Caco-2 (cell line): Measurements from ENCODE around the gene PLA2G2D. TPM values are rescaled to one million over a fixed set of nuclear protein-coding genes. Genes with fewer than 3 reads are reported as not detected.

Experiments used
- BruUV-seq: library from RNA; stranded (reverse); fragments of 400-500 nt; replicated peaks from 2 replicates; lab custom pipeline; 2021; lab: Mats Ljungman, UMichigan
- CTCF ChIA-PET: fragments of 300-600 bp; sonication (Branson Sonifier 250); formaldehyde crosslinking; loops from one replicate; lab custom pipeline; 2022; ENCODE audit warnings: antibody characterized with exemption; lab: Charles Lee
- POLR2A ChIA-PET: fragments of 300-600 bp; sonication (Branson Sonifier 250); formaldehyde crosslinking; loops from one replicate; lab custom pipeline; 2022; ENCODE audit warnings: antibody characterized with exemption; lab: Charles Lee
- DNase-seq, 2 experiments: peaks; one replicate each; pipeline versions ENCODE4 v3.0.0 to v3.0.0-alpha.2; 2020 to 2022
- H3K27me3 ChIP-seq: replicated peaks from 2 replicates; pipeline ENCODE4 v1.6.0; 2011; ENCODE audit warnings: low read length; ENCODE audit not compliant: control insufficient read depth, insufficient read depth
- H3K36me3 ChIP-seq: 2 replicates; pipeline ENCODE4 v1.5.1; 2011; ENCODE audit warnings: low read length; ENCODE audit not compliant: control insufficient read depth, insufficient read depth
- H3K4me1 ChIP-seq: fragments of 250-450 bp; sonication (Bioruptor Pico); 2 replicates; pipeline ENCODE4 v1.5.1; 2020; ENCODE audit warnings: mild to moderate bottlenecking
- H3K4me3 ChIP-seq: 2 replicates; pipeline ENCODE4 v1.5.1; 2011; ENCODE audit warnings: low read depth, mild to moderate bottlenecking, control low read depth, low read length
- H3K9me3 ChIP-seq: fragments of 250-450 bp; sonication (Bioruptor Pico); 2 replicates; pipeline ENCODE4 v1.5.1; 2020; ENCODE audit warnings: mild to moderate bottlenecking, moderate library complexity
- H3K27ac Mint-ChIP-seq: one replicate; pipeline ENCODE4 v1.8.0; 2022; ENCODE audit warnings: mixed read lengths; ENCODE audit not compliant: unreplicated experiment
- H3K27me3 Mint-ChIP-seq: one replicate; pipeline ENCODE4 v1.8.0; 2022; ENCODE audit warnings: mixed read lengths; ENCODE audit not compliant: insufficient read depth, unreplicated experiment
- H3K36me3 Mint-ChIP-seq: one replicate; pipeline ENCODE4 v1.8.0; 2022; ENCODE audit warnings: mild to moderate bottlenecking, mixed read lengths; ENCODE audit not compliant: insufficient read depth, unreplicated experiment
- H3K4me1 Mint-ChIP-seq: one replicate; pipeline ENCODE4 v1.8.0; 2022; ENCODE audit warnings: low read depth, mixed read lengths; ENCODE audit not compliant: unreplicated experiment
- H3K4me3 Mint-ChIP-seq: one replicate; pipeline ENCODE4 v1.8.0; 2022; ENCODE audit warnings: mild to moderate bottlenecking, moderate library complexity, mixed read lengths; ENCODE audit not compliant: unreplicated experiment
- H3K9me3 Mint-ChIP-seq: one replicate; pipeline ENCODE4 v1.8.0; 2022; ENCODE audit warnings: mixed read lengths; ENCODE audit not compliant: unreplicated experiment
- CTCF ChIP-seq, 2 experiments: fragments of 200-600 bp in 1 of 2; IDR thresholded peaks; 1 replicate in 1 of 2; 2 replicates in 1 of 2; pipeline versions ENCODE4 v1.5.1 to v1.8.0; 2011 to 2022; ENCODE audit warnings: antibody characterized with exemption in 1 of 2, control low read depth in 1 of 2, inconsistent platforms in 1 of 2, low read depth in 1 of 2, low read length in 1 of 2, mild to moderate bottlenecking in 1 of 2, moderate library complexity in 1 of 2; ENCODE audit not compliant: insufficient read depth in 1 of 2, severe bottlenecking in 1 of 2, unreplicated experiment in 1 of 2
- intact Hi-C: fragments of 100-400 bp; cut with micrococcal nuclease; formaldehyde crosslinking; loops from one replicate; pipeline ENCODE4 v1.10.0; 2022; ENCODE audit not compliant: unreplicated experiment
- total RNA-seq: library from RNA; stranded (reverse); gene quantifications from 2 replicates; pipeline ENCODE4 v1.2.3, GENCODE V29; 2022

Gene PLA2G2D
- total RNA-seq, 1 experiment from 2014 or later = not detected

DNA sequence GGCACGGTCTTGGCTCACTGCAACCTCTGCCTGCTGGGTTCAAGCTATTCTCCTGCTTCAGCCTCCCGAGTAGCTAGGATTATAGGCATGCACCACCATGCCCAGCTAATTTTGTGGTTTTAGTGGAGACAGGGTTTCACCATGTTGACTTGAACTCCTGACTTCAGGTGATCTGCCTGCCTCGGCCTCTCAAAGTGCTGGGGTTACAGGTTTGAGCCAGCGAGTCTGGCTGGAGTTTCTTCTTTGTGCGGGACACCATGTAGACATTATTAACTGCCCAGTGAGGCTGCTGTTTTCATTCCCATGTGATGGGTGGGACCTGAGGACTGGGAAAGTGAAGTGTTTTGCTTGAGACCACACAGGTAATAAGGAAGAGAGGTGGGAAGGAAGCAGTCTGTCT is 26.0 kb downstream of the PLA2G2D start:
- H3K9me3 Mint-ChIP-seq = no peaks in the 10 kb centered on the region

GRCh38 chr1:20090641-20091040 is 28.7 kb downstream of the PLA2G2D start:
- Histone ChIP-seq H3K4me3 (no peak overlapping the region), H3K27me3 (no peaks in the 10 kb centered on the region), H3K4me1 (no peaks in the 10 kb centered on the region), H3K9me3 (no peaks in the 10 kb centered on the region), H3K36me3 (no peaks in the 10 kb centered on the region)
- ChIA-PET CTCF (no interaction called here), POLR2A (no interaction called here)
- no TSS peak for BruUV-seq
- TF ChIP-seq CTCF (IDR thresholded peaks at IDR 0.05; ENCODE audit: insufficient read depth in 1 of 2, low read depth in 1 of 2, low read length in 1 of 2, severe bottlenecking in 1 of 2, unreplicated experiment in 1 of 2) = no peak
- Mint-ChIP-seq H3K4me3 (no peak overlapping the region), H3K27ac (no peak overlapping the region), H3K36me3 (no peaks in the 10 kb centered on the region), H3K4me1 (no peaks in the 10 kb centered on the region), H3K27me3 (no peaks in the 10 kb centered on the region), H3K9me3 (no peaks in the 10 kb centered on the region)
- no peak for DNase-seq
- intact Hi-C loops = no loop called here

More for the DNA sequence above, 26.0 kb downstream of the PLA2G2D start:
- Histone ChIP-seq H3K4me1 (no peaks in the 10 kb centered on the region), H3K27me3 (no peaks in the 10 kb centered on the region), H3K9me3 (no peaks in the 10 kb centered on the region), H3K36me3 (no peaks in the 10 kb centered on the region), H3K4me3 (no peak overlapping the region)
- H3K4me1 Mint-ChIP-seq = no peaks in the 10 kb centered on the region
- POLR2A ChIA-PET = no interaction called here
- DNase-seq = no peak
- no peak for TF ChIP-seq CTCF (IDR thresholded peaks at IDR 0.05; ENCODE audit: insufficient read depth in 1 of 2, low read depth in 1 of 2, low read length in 1 of 2, severe bottlenecking in 1 of 2, unreplicated experiment in 1 of 2)
- no peak overlapping the region for H3K27ac Mint-ChIP-seq
- H3K27me3 Mint-ChIP-seq = no peaks in the 10 kb centered on the region
- BruUV-seq = no TSS peak
- CTCF ChIA-PET = no interaction called here
- intact Hi-C loops = no loop called here
- no peak overlapping the region for H3K4me3 Mint-ChIP-seq
- H3K36me3 Mint-ChIP-seq = no peaks in the 10 kb centered on the region

- H3K9me3 ChIP-seq = no peaks in the 10 kb centered on the region
- Mint-ChIP-seq H3K4me3 (no peak overlapping the region), H3K36me3 (no peaks in the 10 kb centered on the region), H3K27me3 (no peaks in the 10 kb centered on the region), H3K9me3 (no peaks in the 10 kb centered on the region), H3K27ac (no peak overlapping the region), H3K4me1 (no peaks in the 10 kb centered on the region)
- CTCF ChIA-PET = no interaction called here
- no peak overlapping the region for H3K4me3 ChIP-seq
- no peak for DNase-seq
- BruUV-seq = no TSS peak
- intact Hi-C loops = no loop called here
- POLR2A ChIA-PET = no interaction called here
- no peaks in the 10 kb centered on the region for H3K36me3 ChIP-seq
- no peaks in the 10 kb centered on the region for H3K27me3 ChIP-seq
- no peaks in the 10 kb centered on the region for H3K4me1 ChIP-seq
- TF ChIP-seq CTCF (IDR thresholded peaks at IDR 0.05; ENCODE audit: insufficient read depth in 1 of 2, low read depth in 1 of 2, low read length in 1 of 2, severe bottlenecking in 1 of 2, unreplicated experiment in 1 of 2) = no peak
Measured at GRCh38 chr1:20090119-20090518, 29.2 kb downstream of the PLA2G2D start.
